GDM1 (cell line): ENCODE results near the gene RTCB.
"Not testable (repeated sequence)": the region's sequence is repeated elsewhere in the genome, so short reads cannot be mapped to it uniquely, and the experiment has no call there.

ENCODE experiments used
- DNase-seq: peaks from one replicate; lab custom pipeline; 2025; lab: John Stamatoyannopoulos, UW

The RTCB gene

DNA sequence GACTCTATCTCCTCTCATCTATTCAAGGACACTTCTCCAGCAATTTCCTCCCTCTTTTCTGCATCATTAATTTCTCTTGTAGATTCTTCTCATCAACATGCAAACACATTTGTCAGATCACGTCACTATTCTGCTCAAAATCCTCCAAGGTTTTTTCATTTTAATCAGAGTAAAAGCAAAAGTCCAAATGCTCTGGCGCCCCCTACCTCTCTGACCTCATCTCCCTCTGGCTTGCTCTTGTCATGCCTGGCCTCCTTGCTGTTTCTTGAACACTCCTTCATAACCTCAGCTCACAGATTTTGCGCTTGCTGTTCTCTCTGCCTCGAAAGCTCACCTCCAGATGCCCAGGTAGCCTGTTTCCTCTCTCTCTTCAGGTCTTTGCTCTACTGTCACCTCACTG is 22.4 kb downstream of the RTCB start:
- DNase-seq = no peak

DNA sequence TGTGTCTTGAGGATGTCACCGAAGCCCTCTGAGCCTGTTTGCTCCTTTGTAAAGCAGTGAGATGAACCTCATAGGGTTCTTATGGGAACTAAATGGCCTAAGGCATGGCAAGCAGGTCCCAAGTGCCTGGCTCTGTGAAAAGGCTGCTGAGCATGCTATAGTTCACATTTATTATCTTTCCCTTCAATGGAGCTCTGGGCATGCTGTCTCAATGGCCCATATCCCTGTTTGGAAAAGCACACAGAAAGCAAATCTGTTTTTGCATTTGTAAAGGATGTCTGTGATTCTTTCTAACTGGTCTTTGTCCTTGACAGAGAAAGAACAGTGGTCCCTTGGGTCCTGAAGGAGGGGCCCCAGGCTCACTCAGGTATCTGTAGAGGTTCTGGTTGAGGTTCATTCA is 26.4 kb downstream of the RTCB start:
- DNase-seq = no peak

DNA sequence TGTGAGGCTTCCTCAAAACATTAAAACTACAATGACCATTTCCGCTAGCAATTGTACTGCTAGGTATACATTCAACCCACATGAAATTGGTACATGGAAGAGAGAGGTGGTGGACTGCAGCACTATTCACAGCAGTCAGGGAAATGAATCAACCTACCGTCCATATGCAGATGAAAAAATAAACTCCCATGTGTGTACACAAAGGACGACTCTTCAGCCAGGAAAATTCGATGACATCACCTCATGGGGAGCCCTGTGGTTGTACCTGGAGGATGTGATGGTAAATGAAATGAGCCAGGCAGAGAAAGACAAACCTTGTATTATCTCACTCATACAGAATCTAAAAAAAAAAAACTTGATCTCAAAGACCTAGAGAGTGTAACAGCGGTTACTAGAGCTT is 31.1 kb downstream of the RTCB start:
- DNase-seq = no peak

DNA sequence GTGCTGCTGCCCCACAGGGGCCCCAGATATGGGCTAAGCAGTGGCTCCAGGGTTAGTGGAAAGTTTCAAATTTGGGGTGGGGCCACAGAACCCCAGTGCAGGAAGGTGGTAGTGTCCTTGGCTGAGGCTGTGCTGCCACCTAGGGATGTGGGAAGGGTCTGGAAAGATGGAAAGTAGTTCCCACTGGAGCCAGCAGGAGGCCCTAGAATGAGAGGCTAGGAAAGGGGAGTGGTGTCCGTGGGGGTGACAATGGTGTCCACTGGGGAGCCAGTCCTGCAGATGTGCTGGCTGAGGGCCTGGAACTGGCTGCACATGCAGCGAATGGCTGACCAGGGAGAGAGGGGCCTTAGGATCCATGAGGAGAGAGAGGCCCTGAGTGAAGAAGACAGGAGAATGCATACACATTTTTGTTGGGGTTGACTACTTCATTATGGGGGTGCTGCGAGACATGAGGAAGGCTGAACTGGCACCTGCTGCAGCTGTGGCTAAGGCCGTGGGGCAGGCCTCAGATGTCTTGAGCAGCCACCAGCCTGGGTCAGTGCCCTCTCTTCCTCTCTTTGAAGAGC is 33.3 kb downstream of the RTCB start:
- DNase-seq = no peak

DNA sequence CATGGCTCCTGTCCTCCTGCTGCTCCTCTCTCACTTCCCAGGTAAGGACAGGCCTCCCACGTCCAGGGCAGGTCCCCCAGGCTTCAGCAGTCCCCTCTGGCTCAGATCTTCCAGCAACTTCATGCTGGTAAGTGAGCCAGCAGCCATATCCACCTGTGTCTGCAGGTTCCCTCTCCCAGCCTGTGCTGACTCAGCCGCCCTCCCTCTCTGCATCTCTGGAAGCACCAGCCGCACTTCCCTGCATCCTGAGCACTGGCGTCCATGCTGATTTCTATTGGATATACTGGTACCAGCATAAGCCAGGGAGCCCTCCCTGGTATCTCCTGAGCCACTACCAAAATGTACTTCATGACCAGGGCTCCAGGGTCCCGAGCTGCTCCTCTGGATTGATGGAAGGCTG is 35.4 kb downstream of the RTCB start:
- DNase-seq = no peak

DNA sequence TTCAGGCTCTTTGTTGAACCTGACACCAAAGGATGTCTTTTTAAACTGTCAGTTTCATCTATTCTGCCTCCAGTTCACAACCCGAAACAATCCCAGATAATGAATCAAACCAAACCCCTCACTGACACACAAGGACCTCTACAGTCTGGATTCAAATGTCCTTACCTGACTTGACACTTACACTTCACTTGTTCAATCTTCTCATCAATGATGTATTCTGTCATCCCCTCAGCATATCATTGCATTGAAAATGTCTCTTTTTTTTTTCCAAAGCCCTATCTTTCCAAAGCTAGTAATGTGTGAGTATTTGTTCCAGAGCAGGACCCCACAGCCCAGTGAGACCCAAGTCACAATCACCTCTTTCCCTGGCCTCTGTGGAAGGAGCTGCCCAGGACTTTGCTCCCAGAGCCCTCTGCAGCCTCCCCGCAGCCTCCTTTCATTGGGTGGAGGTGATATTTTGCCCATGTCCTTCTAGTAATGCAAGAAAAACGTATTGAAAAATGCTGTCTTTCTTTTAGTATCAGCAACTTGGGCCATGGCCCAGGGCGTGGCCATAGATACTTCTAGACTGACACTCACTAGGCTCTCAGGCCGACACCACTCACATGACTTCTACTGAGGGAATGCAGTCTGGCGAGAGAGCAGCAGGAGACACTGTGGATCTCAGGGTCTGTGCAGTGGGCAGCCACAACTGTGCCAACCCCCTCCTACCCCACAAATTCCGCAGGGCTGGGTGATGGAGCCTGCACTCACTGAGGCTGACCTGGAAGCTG is 36.2 kb downstream of the RTCB start:
- no peak for DNase-seq

DNA sequence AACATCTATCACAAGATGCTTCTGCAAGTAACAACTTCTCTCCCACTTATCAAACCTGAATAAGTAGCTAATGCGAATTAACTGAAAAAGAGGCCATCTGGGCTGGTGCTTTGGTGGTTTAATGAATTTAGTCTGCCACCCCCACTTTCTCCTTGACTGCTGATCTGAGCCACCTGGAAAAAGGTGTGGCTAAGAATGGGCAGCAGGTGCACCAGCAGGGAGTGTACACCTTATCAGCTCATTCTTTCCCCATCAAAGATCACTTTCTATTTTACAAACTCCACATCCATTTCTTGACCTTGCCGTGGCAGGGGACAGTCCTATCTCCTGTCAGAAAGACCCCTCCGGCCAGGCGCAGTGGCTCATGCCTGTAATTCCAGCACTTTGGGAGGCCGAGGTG is 47.8 kb downstream of the RTCB start:
- DNase-seq = no peak

DNA sequence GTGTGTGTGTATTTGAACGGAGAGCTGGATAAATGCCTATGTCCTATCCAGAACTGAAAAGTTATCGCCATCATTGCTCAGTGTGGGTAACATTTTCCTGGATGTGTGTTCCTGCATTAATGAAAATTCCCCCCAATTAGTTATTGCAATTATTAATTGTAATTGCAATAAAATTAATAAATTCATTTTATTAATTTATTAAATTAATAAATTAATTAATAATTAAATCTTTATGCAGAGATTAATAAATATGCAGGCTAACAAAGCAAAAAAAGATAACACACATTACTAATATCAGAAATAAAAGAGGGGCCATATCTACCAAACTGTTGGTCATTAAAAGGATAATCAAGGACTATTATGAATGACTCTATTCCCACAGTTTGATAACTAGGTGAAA is 50.8 kb downstream of the RTCB start:
- no peak for DNase-seq

DNA sequence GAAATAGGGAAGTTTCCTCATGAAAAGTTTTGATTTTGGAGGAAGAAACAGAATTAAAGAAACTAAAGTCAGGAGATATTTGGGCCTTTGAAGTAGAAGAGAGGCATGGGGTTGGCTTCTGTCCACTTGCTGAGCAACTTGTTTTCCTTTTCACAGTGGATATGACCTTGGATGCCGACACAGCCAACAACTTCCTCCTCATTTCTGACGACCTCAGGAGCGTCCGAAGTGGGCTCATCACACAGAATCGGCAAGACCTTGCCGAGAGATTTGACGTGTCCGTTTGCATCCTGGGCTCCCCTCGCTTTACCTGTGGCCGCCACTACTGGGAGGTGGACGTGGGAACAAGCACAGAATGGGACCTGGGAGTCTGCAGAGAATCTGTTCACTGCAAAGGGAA is 52.0 kb downstream of the RTCB start:
- DNase-seq = not testable (repeated sequence)

DNA sequence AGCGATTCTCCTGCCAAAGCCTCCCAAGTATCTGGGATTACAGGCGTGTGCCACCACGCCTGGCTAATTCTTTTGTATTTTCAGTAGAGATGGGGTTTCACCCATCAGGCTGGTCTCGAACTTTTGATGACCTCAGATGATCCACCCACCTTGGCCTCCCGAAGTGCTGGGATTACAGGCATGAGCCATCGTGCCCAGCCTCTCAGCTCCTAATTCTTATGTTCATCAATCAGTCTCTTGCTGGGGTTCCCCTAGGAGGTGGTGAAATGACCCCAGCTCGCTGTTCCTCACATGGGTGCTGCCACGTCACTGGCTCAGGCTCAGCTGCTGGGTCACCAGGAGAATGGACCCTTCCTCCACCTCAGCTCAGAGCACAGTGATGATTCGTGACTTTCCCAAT is 54.5 kb downstream of the RTCB start, which contains the start of gene RFPL3:
RFPL3 (plus strand) TSS at position 301 of the 400 bp plus-strand sequence. CDS start 205 bp downstream, outside the sequence.
- not testable (repeated sequence) for DNase-seq

DNA sequence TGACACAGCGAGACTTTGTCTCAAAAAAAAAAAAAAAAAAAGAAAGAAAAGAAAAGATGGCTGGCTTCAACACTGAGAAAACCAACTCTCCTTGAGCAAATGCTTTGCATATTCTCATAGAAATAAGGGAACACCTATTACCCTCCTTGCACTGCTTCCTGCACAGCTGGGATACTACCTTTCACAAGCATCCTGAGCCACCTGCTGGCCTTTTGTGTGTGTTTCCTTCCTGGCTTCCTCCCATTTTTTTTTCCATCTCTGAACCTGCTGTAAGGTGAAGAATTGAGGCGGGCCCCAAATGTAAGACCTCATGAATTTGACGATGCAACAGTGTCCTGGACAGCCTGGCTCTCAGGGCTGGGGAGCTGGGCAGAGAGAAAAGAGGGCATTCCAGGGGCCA is 56.3 kb downstream of the RTCB start:
- DNase-seq = no peak

DNA sequence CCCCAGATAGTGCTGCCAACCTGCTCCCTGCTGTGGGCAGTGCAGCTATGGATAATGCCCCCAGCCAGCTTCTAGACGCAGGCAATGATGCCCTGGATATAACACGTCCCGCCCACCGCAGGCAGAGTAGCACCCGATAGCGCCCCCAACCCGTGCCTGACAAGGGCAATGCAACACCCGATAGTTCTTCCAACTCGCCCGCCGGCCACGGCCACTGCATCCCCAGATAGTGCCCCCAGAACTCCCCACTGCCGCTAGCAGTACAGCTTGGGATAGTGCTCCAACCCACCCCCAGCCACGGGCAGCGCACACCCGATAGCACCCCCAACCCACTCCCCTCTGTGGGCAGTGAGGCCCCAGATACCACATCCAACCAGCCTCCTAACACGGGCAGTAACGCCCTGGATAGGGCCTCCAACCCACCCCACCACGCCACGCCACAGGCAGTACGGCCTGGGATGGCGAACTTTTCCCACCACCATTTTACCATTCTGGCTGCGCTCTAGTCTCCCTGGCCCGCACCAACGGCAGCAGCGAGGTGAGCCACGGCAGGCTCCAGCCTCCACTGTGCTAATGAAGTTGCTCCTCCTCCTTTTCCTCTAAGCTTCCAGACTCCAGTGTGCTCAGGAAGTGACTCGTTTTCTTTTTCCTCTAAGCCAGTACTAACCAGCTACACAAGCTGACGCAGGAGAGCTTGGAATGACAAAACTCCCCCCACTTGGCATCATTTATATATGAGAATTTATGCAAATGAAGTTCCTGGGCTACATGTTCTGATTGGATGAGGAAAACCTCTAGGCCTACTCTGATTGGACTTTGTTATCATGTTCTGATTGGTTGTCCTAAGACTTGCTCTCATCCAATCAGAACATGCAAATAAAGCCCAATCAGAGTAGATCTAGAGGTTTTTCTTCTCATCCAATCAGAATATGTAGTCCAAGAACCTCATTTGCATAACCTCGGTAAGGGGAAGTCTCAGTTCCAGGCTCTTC is 57.4 kb downstream of the RTCB start:
- DNase-seq = no peak

DNA sequence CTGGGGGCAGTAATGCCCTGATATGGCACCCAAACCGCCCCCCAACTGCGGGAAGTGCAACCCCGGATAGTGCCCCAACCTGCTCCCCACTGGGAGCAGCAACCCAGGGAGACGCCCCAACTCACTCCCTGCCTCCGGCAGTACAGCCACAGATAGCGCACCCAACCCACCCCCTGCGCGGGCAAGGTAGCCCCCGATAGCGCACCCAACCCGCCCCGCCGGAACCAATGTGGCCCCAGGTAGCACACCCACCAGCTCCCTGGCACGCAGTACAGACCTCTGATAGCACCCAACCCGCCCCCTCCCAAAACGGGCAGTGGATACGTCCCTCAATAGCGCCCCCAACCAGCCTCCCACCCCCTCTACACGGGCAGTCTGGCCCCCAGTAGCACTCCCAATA is 58.2 kb downstream of the RTCB start:
- no peak for DNase-seq

DNA sequence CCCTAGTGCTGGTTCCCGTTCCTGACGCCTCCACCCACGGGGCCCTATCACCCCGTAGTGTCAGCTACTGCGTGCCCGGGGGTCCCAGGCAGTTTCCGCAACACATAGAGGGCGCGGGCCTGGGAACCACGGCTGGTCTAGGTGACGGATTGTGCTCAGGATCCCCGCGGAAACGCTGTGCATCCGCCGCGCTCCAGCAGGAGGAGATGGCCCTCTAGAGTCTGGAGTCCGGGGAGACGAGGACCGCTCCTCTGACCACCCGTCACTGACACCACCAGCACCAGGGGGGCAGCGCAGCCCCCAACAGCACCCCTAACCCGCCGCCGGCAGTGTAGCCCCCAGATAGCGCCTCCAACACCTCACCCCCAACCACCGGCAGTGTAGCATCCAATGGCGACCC is 58.8 kb downstream of the RTCB start:
- DNase-seq = no peak

DNA sequence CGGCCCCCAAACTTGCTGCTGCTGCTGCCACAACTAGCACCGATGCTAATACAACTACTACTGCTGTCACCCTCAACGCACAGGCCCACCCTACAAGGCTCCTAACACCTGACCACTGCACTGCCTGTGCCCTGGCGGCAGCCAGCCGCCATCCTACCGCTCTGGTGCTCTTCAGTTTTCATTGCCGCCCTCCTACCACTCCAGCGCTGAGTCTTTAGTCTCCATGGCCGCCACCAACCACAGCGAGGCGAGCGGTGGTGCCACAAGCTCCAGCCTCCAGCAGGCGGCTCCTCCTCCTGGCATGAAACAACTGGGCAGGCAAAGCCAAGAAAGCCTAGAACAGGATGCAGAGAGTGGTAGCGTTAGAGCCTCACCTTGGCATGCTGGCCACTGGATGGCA is 59.4 kb downstream of the RTCB start:
- no peak for DNase-seq

DNA sequence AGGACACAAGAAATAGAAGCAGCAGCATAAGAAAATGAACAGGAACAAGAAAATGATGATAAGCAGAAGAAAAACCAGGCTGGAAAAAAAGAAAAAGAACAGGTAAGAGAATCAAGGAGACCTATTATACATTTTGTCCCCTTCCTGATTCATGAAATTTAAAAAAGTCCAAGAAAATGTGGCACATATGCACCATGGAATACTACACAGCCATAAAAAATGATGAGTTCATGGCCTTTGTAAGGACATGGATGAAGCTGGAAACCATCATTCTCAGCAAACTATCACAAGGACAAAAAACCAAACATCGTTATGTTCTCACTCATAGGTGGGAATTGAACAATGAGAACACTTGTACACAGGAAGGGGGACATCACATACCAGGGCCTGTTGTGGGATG is 60.2 kb downstream of the RTCB start:
- not testable (repeated sequence) for DNase-seq

DNA sequence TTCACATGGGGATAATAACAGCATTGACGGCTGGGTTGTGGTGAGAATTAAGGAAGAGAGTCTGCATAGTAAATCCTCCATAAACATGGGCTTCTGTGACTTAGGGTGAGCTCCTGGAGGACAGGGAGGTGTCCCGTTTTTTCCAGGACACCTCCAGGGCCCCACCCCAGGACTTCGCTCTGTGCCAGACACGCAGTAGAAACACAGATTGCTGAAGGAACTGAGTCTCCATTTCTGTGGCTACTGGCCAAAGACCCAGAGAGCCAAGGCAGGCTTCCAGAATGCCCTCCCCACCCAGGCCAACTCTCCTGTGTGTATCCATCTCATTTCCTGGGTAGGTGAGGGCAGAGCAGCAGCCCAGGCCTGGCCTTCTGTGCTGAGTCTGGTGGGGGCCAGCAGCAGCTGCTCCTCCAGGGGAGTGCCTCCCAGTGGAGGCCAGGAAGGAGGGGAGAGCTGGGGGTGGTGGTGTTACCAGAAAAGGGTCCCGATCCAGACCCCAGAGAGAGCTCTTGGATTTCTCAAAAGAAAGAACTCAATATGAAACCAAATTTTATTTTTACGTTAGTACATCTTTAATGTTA is 63.9 kb downstream of the RTCB start:
- no peak for DNase-seq

DNA sequence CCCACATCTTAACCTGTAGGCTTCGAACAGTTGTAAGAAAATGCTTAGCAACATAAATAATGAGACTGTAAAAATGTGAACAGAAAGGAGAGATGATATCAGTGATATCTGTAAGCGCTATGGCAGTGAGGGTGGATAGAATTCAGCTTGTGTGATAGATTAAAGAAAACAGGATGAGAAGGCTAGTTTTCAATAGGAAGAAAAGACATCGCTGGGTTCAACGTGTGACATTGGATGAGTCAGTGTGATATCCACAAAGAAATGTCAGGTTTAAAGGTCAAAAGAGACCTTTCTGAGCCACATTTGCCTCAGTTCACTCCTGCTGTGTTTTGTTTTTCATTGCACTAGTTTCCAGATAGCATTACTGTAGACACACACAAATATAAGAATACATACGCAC is 68.1 kb downstream of the RTCB start:
- no peak for DNase-seq

DNA sequence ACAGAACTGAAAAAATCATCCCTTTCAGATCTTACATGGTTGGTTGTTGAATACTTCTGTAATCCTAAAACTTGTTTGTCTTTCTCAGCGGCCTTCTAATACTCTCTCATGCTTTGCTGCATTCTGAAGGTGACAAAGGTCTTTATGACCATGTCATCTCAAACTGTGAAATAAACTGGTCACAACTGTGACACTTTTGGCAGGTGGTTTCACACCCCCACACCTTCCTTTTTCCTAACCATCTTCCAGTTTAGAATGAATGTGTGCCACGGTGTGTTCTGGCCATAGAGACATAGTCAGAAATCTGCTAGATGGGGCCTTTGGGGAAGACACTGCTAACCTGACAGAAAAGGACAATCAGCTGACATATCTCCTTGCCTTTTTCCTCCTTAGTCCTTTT is 69.1 kb downstream of the RTCB start:
- DNase-seq = no peak

DNA sequence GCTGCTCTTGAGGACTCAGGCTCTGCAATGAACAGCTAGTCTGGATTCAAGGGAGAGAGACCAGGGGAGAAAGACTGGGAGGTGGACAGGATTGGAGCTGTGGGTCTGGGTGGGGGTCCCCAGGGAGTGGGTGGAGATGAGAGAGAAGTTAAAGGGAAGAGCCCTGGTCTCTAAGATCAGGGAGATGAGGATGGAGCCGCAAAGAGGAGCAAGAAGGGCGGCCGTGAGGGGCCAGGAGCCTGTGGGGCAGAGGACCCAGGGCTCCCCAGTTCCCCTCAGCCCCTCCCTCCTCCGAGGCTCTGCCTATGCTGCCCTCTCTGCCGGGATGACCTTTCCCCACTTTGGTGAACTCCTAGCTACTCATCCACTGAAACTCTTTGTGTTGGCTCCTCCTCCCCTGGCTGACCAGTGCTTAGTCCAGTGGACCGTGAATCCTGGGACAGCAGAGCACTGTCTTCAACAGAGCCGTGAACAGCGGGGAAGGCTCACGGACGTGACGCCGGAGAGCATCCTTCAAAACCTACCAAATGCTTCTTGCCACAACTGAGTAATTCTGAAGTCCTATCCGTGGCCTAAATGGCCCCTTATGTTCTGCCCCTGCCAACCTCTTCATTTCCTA is 70.8 kb downstream of the RTCB start:
- DNase-seq = no peak

DNA sequence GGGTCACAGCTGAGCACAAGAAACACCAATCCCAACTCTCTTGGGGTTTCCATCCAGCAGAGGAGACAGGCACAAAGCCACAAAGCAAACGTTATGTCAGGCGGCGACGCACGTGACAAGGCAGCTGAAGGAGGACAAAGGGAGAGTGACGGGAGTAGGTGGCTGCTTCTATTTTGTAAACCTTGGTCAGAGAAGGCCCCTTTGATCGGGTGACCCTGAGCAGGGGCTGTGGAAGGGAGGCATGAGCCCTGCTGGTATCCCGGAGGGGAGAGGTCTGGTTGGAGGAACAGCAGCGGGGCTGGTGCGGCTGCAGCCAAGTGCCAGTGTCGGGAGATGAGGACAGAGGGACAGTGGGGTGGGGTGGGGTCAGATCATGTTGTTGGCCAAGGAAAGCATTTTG is 71.6 kb downstream of the RTCB start:
- no peak for DNase-seq
